GM18951 (cell line): ENCODE results near the gene DNAJC2.

ENCODE experiments used
- POLR2A ChIP-seq: IDR thresholded peaks from 4 replicates; pipeline ENCODE4 v1.6.1; 2011; ENCODE audit warnings: mild to moderate bottlenecking; ENCODE audit not compliant: insufficient read length, insufficient read depth; ENCODE audit errors: extremely low read depth
- in situ Hi-C: fragments of 300-500 bp; cut with MboI; formaldehyde crosslinking; loops from one replicate; pipeline ENCODE4 v1.12.0; 2022; ENCODE audit warnings: low sequenced_read_pairs, mixed read lengths, inconsistent platforms; ENCODE audit not compliant: unreplicated experiment

DNAJC2 gene, protein sequence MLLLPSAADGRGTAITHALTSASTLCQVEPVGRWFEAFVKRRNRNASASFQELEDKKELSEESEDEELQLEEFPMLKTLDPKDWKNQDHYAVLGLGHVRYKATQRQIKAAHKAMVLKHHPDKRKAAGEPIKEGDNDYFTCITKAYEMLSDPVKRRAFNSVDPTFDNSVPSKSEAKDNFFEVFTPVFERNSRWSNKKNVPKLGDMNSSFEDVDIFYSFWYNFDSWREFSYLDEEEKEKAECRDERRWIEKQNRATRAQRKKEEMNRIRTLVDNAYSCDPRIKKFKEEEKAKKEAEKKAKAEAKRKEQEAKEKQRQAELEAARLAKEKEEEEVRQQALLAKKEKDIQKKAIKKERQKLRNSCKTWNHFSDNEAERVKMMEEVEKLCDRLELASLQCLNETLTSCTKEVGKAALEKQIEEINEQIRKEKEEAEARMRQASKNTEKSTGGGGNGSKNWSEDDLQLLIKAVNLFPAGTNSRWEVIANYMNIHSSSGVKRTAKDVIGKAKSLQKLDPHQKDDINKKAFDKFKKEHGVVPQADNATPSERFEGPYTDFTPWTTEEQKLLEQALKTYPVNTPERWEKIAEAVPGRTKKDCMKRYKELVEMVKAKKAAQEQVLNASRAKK

GRCh38 chr7:103344453-103345149, at the start of gene DNAJC2:
Gene DNAJC2 (minus strand): TSS chr7:103344767. CDS start chr7:103344622, 145 bp downstream.
- peak; percentile 85 for TF ChIP-seq POLR2A
- in situ Hi-C loops: no loop called here

GRCh38 chr7:103391976-103392375, 47.4 kb upstream of the DNAJC2 start:
- in situ Hi-C loops: no loop called here
- TF ChIP-seq POLR2A: no peak

DNA sequence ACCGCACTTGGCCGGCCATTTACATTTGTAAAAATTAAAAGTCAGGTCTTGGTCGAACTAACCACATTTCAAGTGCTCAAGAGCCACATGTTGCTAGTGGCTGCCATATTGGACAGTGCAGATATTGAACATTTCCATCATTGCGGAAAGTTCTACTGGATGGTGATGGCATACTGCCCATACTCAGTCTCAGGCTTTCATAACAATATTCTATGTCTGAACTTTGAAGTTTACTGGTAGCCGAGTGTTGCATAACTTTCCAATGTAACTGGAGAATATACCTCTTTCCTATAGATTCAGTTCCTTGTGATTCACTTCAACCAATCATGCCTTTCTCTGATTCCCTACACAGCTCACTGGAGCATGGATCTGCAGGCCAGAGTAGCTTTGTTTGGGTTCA, 46.6 kb upstream of the DNAJC2 start:
- TF ChIP-seq POLR2A: no peak
- in situ Hi-C loops: no loop called here

GRCh38 chr7:103389263-103389662, 44.7 kb upstream of the DNAJC2 start:
- TF ChIP-seq POLR2A: no peak
- in situ Hi-C loops: no loop called here

GRCh38 chr7:103388469-103389140, 44.0 kb upstream of the DNAJC2 start:
- no peak for TF ChIP-seq POLR2A
- in situ Hi-C loops: no loop called here

DNA sequence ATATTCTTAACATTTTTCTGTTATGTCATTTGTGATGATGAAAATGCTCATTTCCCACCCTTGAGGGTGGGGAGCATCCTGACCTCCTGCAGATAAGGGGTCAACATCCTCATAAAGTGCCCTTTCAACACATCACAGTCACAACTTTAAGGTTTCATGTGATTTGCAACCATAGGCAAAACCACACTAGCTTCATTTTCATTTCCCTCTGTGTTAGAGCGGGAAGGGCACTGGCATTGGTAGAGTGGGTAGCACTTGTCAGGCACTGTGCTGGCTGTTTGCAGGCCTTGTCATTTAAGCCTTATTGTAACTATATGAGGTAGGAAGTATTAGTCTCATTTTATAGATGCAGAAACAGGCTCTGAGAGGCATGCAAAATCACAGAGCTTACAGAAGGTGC, 42.7 kb upstream of the DNAJC2 start:
- TF ChIP-seq POLR2A: no peak
- in situ Hi-C loops: no loop called here

GRCh38 chr7:103382032-103382402, 37.5 kb upstream of the DNAJC2 start:
- TF ChIP-seq POLR2A: no peak

DNA sequence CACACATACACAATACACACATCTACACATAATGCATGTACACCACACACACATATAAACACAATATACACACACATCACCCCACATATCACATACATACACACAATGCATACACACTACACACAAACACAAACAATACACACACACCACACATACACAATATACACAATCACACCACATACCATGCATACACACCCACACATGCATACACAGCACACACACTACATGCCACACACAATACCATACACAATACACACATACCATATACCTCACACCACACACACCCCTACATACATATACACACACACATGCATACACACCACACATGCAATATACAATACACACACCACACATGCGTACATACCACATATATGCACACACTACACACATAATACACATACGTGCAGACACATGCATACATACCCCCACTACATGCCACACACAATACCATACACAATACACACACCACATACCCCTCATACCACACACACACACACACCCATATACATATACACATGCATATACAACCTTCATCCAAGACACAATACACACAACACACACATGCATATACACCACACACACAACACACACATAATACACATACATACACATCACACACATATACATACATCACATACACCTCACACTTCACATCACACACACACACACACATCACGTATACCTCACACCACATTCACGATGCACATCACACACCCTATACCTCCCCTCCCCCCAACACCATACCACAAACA, 36.9 kb upstream of the DNAJC2 start:
- in situ Hi-C loops: no loop called here
- no peak for TF ChIP-seq POLR2A

More at GRCh38 chr7:103382032-103382402, 37.5 kb upstream of the DNAJC2 start:
- in situ Hi-C loops: no loop called here

GRCh38 chr7:103380395-103381191, 36.0 kb upstream of the DNAJC2 start:
- in situ Hi-C loops: no loop called here
- no peak for TF ChIP-seq POLR2A

DNA sequence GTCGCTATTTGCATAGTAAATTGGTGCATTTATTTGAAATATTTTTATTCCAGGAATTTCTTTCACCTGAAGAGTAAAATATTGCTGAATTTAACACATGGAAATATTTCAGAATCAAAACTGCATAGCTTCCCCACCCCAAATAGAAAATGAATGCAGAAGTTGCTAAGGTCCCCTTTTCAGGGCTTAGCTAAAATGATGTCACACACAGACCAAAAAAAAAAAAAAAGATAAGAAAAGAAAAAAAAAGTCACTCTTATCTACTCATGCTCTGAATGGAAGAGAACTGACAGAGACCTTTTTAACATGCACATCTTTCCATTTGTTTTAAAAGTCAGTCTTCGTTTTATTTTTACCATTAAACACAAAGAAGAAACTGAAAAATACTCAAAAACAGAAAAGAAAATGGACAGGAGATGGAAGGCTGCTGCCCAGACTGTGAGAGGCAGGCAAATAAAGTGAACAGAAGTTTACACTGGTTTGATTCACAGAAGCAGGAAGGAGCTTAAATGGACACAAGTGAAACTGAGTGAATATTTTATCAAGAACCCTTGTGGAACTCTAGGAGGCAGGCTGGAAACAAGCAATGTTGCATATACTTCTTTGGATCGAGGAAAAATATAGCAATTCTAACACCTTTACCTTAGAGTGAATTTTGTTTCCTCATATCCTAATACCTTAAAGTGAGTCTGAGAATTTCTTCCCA, 34.9 kb upstream of the DNAJC2 start:
- in situ Hi-C loops: no loop called here
- TF ChIP-seq POLR2A: no peak

DNA sequence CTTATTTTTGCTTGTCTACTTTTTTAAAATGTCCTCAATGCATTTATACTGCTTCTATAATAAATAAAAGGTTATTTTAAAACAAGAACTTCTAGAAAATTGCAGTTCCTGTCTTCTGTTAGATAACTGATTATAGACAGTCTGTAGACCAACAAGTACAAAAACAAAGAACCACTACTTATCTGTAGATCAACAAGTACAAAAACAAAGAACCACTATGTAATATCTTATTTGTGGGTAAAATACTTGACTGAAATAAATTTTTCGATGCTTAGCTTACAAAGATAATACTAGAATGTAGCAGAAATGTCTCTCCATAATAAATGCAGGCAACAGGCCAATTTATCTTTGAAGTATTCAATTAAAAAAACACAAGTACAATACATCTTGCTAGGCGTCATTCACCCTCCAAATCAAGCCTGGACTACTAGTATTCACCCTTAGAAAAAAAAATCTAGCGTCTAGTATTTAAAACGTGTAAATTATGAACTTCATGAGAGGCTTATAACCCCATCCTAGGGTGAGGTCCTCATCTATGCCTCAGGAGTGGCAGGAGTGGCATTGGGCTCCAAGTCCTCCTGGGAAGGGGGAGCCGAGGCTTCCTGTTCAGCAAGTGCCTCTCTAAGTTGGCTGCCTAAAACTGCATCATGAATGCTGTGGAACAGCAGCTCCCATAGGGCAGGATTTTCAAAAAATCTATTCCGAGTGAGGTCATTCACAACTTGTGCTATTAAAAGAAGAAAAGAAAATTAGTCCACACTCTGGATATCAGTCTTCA, 29.5 kb upstream of the DNAJC2 start:
- in situ Hi-C loops: no loop called here
- no peak for TF ChIP-seq POLR2A

GRCh38 chr7:103369432-103369831, 24.9 kb upstream of the DNAJC2 start:
- no peak for TF ChIP-seq POLR2A
- in situ Hi-C loops: no loop called here
